Endothelial cell of umbilical vein (primary cell): Measurements from ENCODE around the gene CRKL. TPM values are rescaled to one million over a fixed set of nuclear protein-coding genes. Genes with fewer than 3 reads are reported as not detected.

Source experiments
- BruUV-seq: library from RNA; stranded (reverse); fragments of 400-500 nt; replicated peaks from 2 replicates; lab custom pipeline; 2021; lab: Mats Ljungman, UMichigan
- CTCF ChIA-PET: fragments of 300-600, 350-600 bp; sonication (Branson Sonifier 250); formaldehyde crosslinking; loops from one replicate; lab custom pipeline; 2021; ENCODE audit warnings: antibody characterized with exemption, inconsistent platforms; lab: Charles Lee
- POLR2A ChIA-PET: fragments of 300-600, 350-600 bp; sonication (Branson Sonifier 250); formaldehyde crosslinking; loops from one replicate; lab custom pipeline; 2021; ENCODE audit warnings: antibody characterized with exemption, inconsistent platforms; lab: Charles Lee
- DNase-seq: peaks from one replicate; pipeline ENCODE4 v3.0.0-alpha.2; 2011; ENCODE audit warnings: low read depth, low spot score
- FAIRE-seq: peaks from 2 replicates; lab custom pipeline; 2011; peaks lifted over from hg19 to GRCh38; lab: Jason Lieb, UNC
- H2AFZ ChIP-seq: 2 replicates; pipeline ENCODE4 v1.6.0; 2012; ENCODE audit warnings: low read depth, low read length, control low read depth, inconsistent platforms
- H3K27ac ChIP-seq: 2 replicates; pipeline ENCODE4 v1.5.1; 2011; ENCODE audit warnings: low read depth, mild to moderate bottlenecking, control low read depth, low read length, moderate library complexity; ENCODE audit not compliant: insufficient read depth
- H3K27me3 ChIP-seq, 2 experiments: 2 replicates each; pipeline versions ENCODE4 v1.6.0 to v1.6.1; 2011; ENCODE audit warnings: low read length in 2 of 2, mixed read lengths in 1 of 2; ENCODE audit not compliant: control insufficient read depth in 2 of 2, insufficient read depth in 2 of 2
- H3K36me3 ChIP-seq, 2 experiments: 2 replicates in 1 of 2; 3 replicates in 1 of 2; pipeline ENCODE4 v1.5.1; 2011; ENCODE audit warnings: low read length in 2 of 2, mild to moderate bottlenecking in 1 of 2, moderate library complexity in 1 of 2; ENCODE audit not compliant: control insufficient read depth in 2 of 2, insufficient read depth in 2 of 2; ENCODE audit errors: extremely low read depth in 1 of 2
- H3K4me1 ChIP-seq: 3 replicates; pipeline ENCODE4 v1.5.1; 2011; ENCODE audit warnings: mild to moderate bottlenecking, low read length; ENCODE audit not compliant: control insufficient read depth, insufficient read depth; ENCODE audit errors: extremely low read depth
- H3K4me2 ChIP-seq: 2 replicates; pipeline ENCODE4 v1.6.1; 2011; ENCODE audit warnings: low read length, control low read depth, mixed read lengths; ENCODE audit not compliant: insufficient read depth
- H3K4me3 ChIP-seq, 3 experiments: fragments of 200-600 bp in 1 of 3; sonication (generic), shearing (Covaris generic) in 1 of 3; replicated peaks in 1 of 3; 2 replicates each; pipeline ENCODE4 v1.5.1; 2011 to 2016; ENCODE audit warnings: control low read depth in 3 of 3, low read length in 3 of 3, mild to moderate bottlenecking in 2 of 3, inconsistent platforms in 1 of 3, low read depth in 1 of 3, moderate library complexity in 1 of 3; ENCODE audit not compliant: insufficient read depth in 1 of 3
- H3K79me2 ChIP-seq: 2 replicates; pipeline ENCODE4 v1.6.0; 2012; ENCODE audit warnings: low read length, inconsistent platforms; ENCODE audit not compliant: control insufficient read depth, insufficient read depth
- H3K9ac ChIP-seq: replicated peaks from 2 replicates; pipeline ENCODE3; 2011; ENCODE audit warnings: low read length, control low read depth; ENCODE audit not compliant: insufficient read depth; ENCODE audit errors: extremely low read depth
- H3K9me1 ChIP-seq: replicated peaks from 3 replicates; pipeline ENCODE4 v1.6.0; 2011; ENCODE audit warnings: mild to moderate bottlenecking, low read length; ENCODE audit not compliant: control insufficient read depth, insufficient read depth; ENCODE audit errors: extremely low read depth
- H3K9me3 ChIP-seq: replicated peaks from 2 replicates; pipeline ENCODE4 v1.5.1; 2012; ENCODE audit warnings: low read length, inconsistent platforms; ENCODE audit not compliant: control insufficient read depth, insufficient read depth
- H4K20me1 ChIP-seq: replicated peaks from 2 replicates; pipeline ENCODE3; 2011; ENCODE audit warnings: mild to moderate bottlenecking, low read length; ENCODE audit not compliant: control insufficient read depth, insufficient read depth; ENCODE audit errors: extremely low read depth
- CTCF ChIP-seq, 2 donors: IDR thresholded peaks; 1 replicate in 1 of 2; 2 replicates in 1 of 2; pipeline ENCODE4 v1.5.1; 2011; ENCODE audit warnings: low read length in 2 of 2, mild to moderate bottlenecking in 2 of 2, moderate library complexity in 2 of 2, control low read depth in 1 of 2, inconsistent platforms in 1 of 2, low read depth in 1 of 2; ENCODE audit not compliant: insufficient read depth in 1 of 2; ENCODE audit errors: extremely low read depth in 1 of 2
- EZH2 ChIP-seq: IDR thresholded peaks from 2 replicates; pipeline ENCODE4 v1.6.1; 2012; ENCODE audit warnings: borderline replicate concordance, low read depth, mild to moderate bottlenecking, moderate library complexity, low read length, inconsistent platforms; ENCODE audit not compliant: severe bottlenecking
- FOS ChIP-seq: IDR thresholded peaks from 2 replicates; pipeline ENCODE4 v1.6.1; 2011; ENCODE audit warnings: mild to moderate bottlenecking, low read length, moderate library complexity, borderline replicate concordance; ENCODE audit not compliant: insufficient read depth
- GATA2 ChIP-seq: IDR thresholded peaks from 2 replicates; pipeline ENCODE4 v1.7.0; 2011; ENCODE audit warnings: low read depth, mild to moderate bottlenecking, moderate library complexity, mixed read lengths, low read length; ENCODE audit not compliant: insufficient read length, insufficient read depth
- JUN ChIP-seq: IDR thresholded peaks from 2 replicates; pipeline ENCODE4 v1.6.1; 2011; ENCODE audit warnings: borderline replicate concordance, low read depth; ENCODE audit not compliant: insufficient read length, insufficient read depth
- MAX ChIP-seq: IDR thresholded peaks from 2 replicates; pipeline ENCODE4 v1.6.1; 2011; ENCODE audit not compliant: insufficient read depth, insufficient read length
- MYC ChIP-seq: IDR thresholded peaks from one replicate; pipeline ENCODE4 v1.6.1; 2011; ENCODE audit warnings: mild to moderate bottlenecking, low read depth, low read length
- POLR2A ChIP-seq: IDR thresholded peaks from 2 replicates; pipeline ENCODE4 v1.6.1; 2012; ENCODE audit warnings: low read depth, mild to moderate bottlenecking, control low read depth, low read length
- POLR2AphosphoS5 ChIP-seq: IDR thresholded peaks from 2 replicates; pipeline ENCODE4 v1.6.1; 2012; ENCODE audit warnings: low read depth, mild to moderate bottlenecking, control low read depth, low read length, moderate library complexity; ENCODE audit not compliant: insufficient read depth
- dilution Hi-C: fragments of 300-500 bp; cut with MboI; formaldehyde crosslinking; loops from one replicate; pipeline ENCODE4 v1.15.0; 2019; ENCODE audit warnings: low sequenced_read_pairs; ENCODE audit not compliant: extremely low pct_ligation_motif_present
- intact Hi-C: fragments of 100-400 bp; cut with micrococcal nuclease; formaldehyde crosslinking; loops from one replicate; pipeline ENCODE4 v1.10.0; 2022
- polyA plus RNA-seq, 4 experiments: library from polyadenylated mRNA; depleted of rRNA in 3 of 4; stranded (reverse) in 3 of 4; unstranded in 1 of 4; fragments of >200 nt; gene quantifications; 2 replicates each; pipeline versions ENCODE4 v1.2.1 to v1.2.3, GENCODE V29; 2011 to 2012; ENCODE audit warnings: missing spikeins in 1 of 4
- total RNA-seq: library from RNA; stranded (reverse); gene quantifications from 2 replicates; pipeline ENCODE4 v1.2.3, GENCODE V29; 2021

The CRKL gene
- total and polyA plus RNA-seq, 2 donors (not counting 3 experiments of a cell fraction or from before 2014, with no cell fraction given): 18.0 to 50.6 TPM

GRCh38 chr22:20927940-20928572 is 10.8 kb downstream of the CRKL start:
- no peaks in the 10 kb centered on the region for H3K36me3 ChIP-seq
- H2AFZ ChIP-seq: no peak overlapping the region
- no peak overlapping the region for H3K4me3 ChIP-seq
- DNase-seq: no peak
- no peaks in the 10 kb centered on the region for H3K9me3 ChIP-seq
- POLR2A ChIA-PET: no interaction called here
- BruUV-seq: no TSS peak
- no peak for FAIRE-seq
- no peak overlapping the region for H3K9ac ChIP-seq
- H4K20me1 ChIP-seq: peaks cover 17% of the 10 kb centered on the region
- CTCF ChIA-PET: interaction anchor here (0.9 kb wide), 1 partner anchor 12 kb away, joined by 3 read pairs; no protein-coding TSS in a partner anchor
- H3K27ac ChIP-seq: no peak overlapping the region
- H3K9me1 ChIP-seq: no peaks in the 10 kb centered on the region
- dilution Hi-C loops (no loop called here), intact Hi-C loops (no loop called here)
- TF ChIP-seq EZH2 (no peak), POLR2A (no peak), MYC (no peak), JUN (no peak), MAX (no peak), POLR2AphosphoS5 (no peak), FOS (no peak), GATA2 (no peak), CTCF (IDR thresholded peaks at IDR 0.05; ENCODE audit: extremely low read depth in 1 of 2, insufficient read depth in 1 of 2, low read depth in 1 of 2, low read length in 2 of 2) (no peak)
- no peak overlapping the region for H3K4me2 ChIP-seq
- H3K79me2 ChIP-seq: peaks cover 96% of the 10 kb centered on the region
- H3K4me1 ChIP-seq: no peaks in the 10 kb centered on the region
- no peaks in the 10 kb centered on the region for H3K27me3 ChIP-seq
